Tibial nerve (tissue), 4 donors: ENCODE results near the gene IL1RAPL2.

ENCODE experiments used
- CTCF ChIP-seq, 5 experiments: fragments of 200-600 bp in 3 of 5; fragments of 450-650 bp in 2 of 5; sonication (generic) in 3 of 5; IDR thresholded peaks; one replicate each; pipeline ENCODE4 v1.5.1; 2016 to 2019; ENCODE audit warnings: antibody characterized with exemption in 5 of 5, mild to moderate bottlenecking in 3 of 5, moderate library complexity in 2 of 5
- EP300 ChIP-seq, 2 donors: sonication (generic); formaldehyde crosslinking; IDR thresholded peaks; one replicate each; pipeline ENCODE4 v1.6.1; 2017; ENCODE audit warnings: antibody characterized with exemption in 2 of 2, mild to moderate bottlenecking in 1 of 2
- POLR2A ChIP-seq, 2 donors: fragments of 450-650 bp; IDR thresholded peaks; one replicate each; pipeline ENCODE4 v1.6.1; 2017; ENCODE audit warnings: antibody characterized with exemption in 2 of 2, mild to moderate bottlenecking in 2 of 2, moderate library complexity in 2 of 2

GRCh38 chrX:104864296-104864695, 298.3 kb downstream of the IL1RAPL2 start:
- TF ChIP-seq CTCF (IDR thresholded peaks at IDR 0.05) (no peak), EP300 (IDR thresholded peaks at IDR 0.05) (no peak), POLR2A (IDR thresholded peaks at IDR 0.05) (no peak)
